Heart left ventricle (tissue), 13 donors: ENCODE results near the gene LRBA.

Experiments
- POLR2A ChIP-seq, 2 donors: fragments of 450-650 bp; IDR thresholded peaks; one replicate each; pipeline ENCODE4 v1.6.1; 2017; ENCODE audit warnings: antibody characterized with exemption in 2 of 2, mild to moderate bottlenecking in 2 of 2, moderate library complexity in 2 of 2
- TF ChIP-seq, protein P1 (sequence below), 12 donors: fragments of 200-600 bp; sonication (generic) in 4 of 12; IDR thresholded peaks; one replicate each; pipeline versions ENCODE4 v1.5.0 to v1.8.0; 2018 to 2022; ENCODE audit warnings: antibody characterized with exemption in 12 of 12, mild to moderate bottlenecking in 5 of 12
- donor health status: ischemic (EF 13 %, LVEDD 7.1; RV severe dilation, severe dysfunction).
- donor health status: DM: no; HTN: yes; CAD: no.
- donor health status: DM: no; HTN: no; CAD: no.
- donor health status: ischemic (EF 25% LVEDD 6.9; RV normal size, moderate dysfunction).
- donor health status: ischemic (EF 25% LVEDD 5.7; RV mildly dilated, moderate dysfunction).
- donor health status: ischemic (EF 35%, LVEDD 5.7; RV mildly dilated, moderate dysfunction).
- donor health status: nonischemic (EF 11% LVEDD 7.7; RV severe dilation, severe dysfunction).
- donor health status: DM: yes; HTN: yes; CAD: no.
- donor health status: PGD.
- donor health status: ischemic (EF 29% LVEDD 5.4; RV normal size, mild dysfunction).
- donor health status: nonischemic (EF 23%, LVEDD 6.1; RV moderate dilation, normal function).

DNA sequence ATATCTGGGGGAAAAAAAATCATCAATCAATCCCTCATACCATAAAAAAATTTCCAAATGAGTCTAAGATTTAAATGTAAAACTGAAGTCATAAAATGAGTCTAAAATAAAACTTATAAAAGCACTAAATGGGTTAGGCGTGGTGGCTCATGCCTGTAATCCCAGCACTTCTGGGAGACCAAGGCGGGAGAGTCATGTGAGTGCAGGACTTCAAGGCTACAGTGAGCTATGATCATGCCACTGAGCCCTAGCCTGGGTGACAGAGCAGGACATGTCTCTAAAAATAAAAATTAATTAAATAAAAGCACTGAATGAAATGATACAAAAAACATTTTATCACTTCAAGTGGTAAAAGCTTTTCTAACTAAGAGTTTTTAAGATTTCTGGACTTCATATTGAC, 83.3 kb downstream of the LRBA start:
- TF ChIP-seq, protein P1, sequence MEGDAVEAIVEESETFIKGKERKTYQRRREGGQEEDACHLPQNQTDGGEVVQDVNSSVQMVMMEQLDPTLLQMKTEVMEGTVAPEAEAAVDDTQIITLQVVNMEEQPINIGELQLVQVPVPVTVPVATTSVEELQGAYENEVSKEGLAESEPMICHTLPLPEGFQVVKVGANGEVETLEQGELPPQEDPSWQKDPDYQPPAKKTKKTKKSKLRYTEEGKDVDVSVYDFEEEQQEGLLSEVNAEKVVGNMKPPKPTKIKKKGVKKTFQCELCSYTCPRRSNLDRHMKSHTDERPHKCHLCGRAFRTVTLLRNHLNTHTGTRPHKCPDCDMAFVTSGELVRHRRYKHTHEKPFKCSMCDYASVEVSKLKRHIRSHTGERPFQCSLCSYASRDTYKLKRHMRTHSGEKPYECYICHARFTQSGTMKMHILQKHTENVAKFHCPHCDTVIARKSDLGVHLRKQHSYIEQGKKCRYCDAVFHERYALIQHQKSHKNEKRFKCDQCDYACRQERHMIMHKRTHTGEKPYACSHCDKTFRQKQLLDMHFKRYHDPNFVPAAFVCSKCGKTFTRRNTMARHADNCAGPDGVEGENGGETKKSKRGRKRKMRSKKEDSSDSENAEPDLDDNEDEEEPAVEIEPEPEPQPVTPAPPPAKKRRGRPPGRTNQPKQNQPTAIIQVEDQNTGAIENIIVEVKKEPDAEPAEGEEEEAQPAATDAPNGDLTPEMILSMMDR (IDR thresholded peaks at IDR 0.05), result no peak
- no peak for TF ChIP-seq POLR2A (IDR thresholded peaks at IDR 0.05)
